GM20000 (cell line): ENCODE results near the gene ASB2.
A peak's percentile ranks its signal among the peaks of the same experiment; 100 is the strongest.

Source experiments
- DNase-seq: peaks from one replicate; pipeline ENCODE4 v3.0.0; 2012; ENCODE audit warnings: low spot score
- TF ChIP-seq, protein P1 (sequence below): IDR thresholded peaks from 2 replicates; pipeline ENCODE4 v1.5.1; 2012; ENCODE audit warnings: mild to moderate bottlenecking, control low read depth; ENCODE audit errors: extremely low read depth, missing control alignments

Gene ASB2

DNA sequence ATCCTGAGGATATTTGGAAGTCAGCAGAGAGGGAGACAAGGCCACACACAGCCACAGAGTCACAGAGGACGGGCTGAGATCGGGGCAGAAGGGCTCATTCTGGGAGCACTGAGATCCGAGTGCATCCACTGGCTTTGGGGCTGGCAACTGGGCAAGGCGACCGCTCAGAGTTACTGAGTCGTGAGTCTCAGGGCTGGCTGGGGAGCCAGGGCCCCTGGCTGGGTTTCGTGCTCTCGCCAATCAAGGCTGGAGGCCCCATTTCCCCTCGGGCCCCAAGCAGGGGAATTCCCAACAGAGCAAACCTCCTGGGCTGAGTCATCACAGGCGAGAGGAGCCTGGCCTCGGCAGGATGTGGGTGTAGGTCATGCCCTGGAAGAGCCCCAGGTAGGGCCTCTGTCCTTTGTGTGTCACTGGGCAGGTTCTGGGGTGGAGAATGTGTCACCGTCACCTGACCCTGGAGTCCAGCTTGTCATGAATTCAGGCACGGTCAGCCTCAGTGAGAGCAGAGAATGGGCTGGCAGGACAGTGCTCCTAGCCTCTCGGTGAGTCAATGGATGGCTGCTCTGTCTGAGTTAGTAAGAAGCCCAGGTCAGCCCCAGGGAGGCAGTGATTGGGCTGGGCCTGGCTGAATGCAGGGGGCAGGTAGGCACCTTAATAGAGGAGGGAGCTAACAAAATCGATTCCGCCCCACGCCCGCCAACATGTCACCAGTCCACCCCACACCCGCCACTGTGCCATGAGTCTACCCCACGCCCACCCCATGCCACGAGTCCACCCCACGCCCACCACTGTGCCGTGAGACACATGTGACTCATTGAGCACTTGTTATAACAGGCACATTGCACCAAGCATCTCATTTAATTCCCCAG, 16.9 kb downstream of the ASB2 start:
- TF ChIP-seq, protein P1, sequence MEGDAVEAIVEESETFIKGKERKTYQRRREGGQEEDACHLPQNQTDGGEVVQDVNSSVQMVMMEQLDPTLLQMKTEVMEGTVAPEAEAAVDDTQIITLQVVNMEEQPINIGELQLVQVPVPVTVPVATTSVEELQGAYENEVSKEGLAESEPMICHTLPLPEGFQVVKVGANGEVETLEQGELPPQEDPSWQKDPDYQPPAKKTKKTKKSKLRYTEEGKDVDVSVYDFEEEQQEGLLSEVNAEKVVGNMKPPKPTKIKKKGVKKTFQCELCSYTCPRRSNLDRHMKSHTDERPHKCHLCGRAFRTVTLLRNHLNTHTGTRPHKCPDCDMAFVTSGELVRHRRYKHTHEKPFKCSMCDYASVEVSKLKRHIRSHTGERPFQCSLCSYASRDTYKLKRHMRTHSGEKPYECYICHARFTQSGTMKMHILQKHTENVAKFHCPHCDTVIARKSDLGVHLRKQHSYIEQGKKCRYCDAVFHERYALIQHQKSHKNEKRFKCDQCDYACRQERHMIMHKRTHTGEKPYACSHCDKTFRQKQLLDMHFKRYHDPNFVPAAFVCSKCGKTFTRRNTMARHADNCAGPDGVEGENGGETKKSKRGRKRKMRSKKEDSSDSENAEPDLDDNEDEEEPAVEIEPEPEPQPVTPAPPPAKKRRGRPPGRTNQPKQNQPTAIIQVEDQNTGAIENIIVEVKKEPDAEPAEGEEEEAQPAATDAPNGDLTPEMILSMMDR, result no peak
- peak; percentile 85 for DNase-seq

- TF ChIP-seq, protein P1, result no peak
- DNase-seq, result no peak
Measured at GRCh38 chr14:93958567-93959238, 17.7 kb downstream of the ASB2 start.

- DNase-seq, result no peak
- TF ChIP-seq, protein P1, result no peak
Measured at GRCh38 chr14:93957751-93958566, 18.4 kb downstream of the ASB2 start.

GRCh38 chr14:93957333-93957710, 19.0 kb downstream of the ASB2 start:
- no peak for DNase-seq
- TF ChIP-seq, protein P1, result no peak

DNA sequence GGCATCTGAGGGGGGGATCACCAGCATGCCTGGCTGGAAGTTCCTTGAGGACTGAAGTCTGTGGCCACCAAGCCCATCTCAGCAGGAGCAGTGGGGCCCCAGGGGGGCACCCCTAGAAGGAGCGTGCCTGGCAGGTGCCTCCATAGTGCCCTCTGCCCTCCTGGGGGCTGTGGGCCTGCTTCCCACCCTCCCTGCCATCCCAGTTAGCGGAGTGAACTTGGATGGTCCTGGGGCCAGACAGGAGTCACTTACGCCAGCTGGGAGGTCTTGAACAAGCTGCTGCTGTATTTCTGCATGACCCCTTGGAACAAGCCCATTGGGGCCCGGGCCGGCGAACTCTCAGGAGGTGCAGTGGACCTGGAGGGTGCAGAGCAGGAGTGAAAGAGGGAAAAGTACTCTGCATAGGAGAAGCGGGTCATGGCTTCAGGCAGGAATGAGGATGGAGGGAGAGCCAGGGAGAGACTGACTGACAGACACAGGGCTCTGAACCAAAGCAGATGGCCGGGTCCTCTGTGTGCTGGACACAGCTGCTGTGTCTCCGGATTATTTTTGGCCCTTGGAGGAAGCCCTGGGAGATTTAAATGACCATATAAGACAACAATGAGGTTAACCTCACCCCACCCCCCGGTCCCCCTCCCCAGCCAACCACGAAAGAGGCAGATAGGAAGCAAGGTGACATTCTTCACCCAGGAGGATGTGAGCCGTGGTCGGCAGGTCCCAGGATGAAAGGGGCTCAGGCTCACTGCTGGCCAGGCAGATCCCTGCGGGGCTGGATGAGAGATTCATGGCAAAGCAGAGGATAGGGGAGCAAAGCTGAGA, 19.6 kb downstream of the ASB2 start:
- TF ChIP-seq, protein P1, result no peak
- DNase-seq, result peak; percentile 49

GRCh38 chr14:93955850-93956481, 20.4 kb downstream of the ASB2 start:
- TF ChIP-seq, protein P1, result no peak

More at GRCh38 chr14:93955850-93956481, 20.4 kb downstream of the ASB2 start:
- DNase-seq, result no peak
